GM15510 (cell line): ENCODE results near the gene KRTAP26-1.

ENCODE experiments used
- POLR2A ChIP-seq: IDR thresholded peaks from 3 replicates; pipeline ENCODE4 v1.6.1; 2011; ENCODE audit warnings: borderline replicate concordance; ENCODE audit not compliant: insufficient read length; ENCODE audit errors: extremely low read depth

Gene KRTAP26-1

GRCh38 chr21:30306884-30307283 lies 13.2 kb downstream of the KRTAP26-1 start:
- no peak for TF ChIP-seq POLR2A

GRCh38 chr21:30305136-30305535 lies 15.0 kb downstream of the KRTAP26-1 start:
- no peak for TF ChIP-seq POLR2A

- TF ChIP-seq POLR2A = no peak
Observed at GRCh38 chr21:30289215-30289614, 30.9 kb downstream of the KRTAP26-1 start, which contains the start of gene KRTAP25-1. TSS of gene KRTAP25-1 (minus strand) at chr21:30289514. CDS start at chr21:30289490, 24 bp downstream.

DNA sequence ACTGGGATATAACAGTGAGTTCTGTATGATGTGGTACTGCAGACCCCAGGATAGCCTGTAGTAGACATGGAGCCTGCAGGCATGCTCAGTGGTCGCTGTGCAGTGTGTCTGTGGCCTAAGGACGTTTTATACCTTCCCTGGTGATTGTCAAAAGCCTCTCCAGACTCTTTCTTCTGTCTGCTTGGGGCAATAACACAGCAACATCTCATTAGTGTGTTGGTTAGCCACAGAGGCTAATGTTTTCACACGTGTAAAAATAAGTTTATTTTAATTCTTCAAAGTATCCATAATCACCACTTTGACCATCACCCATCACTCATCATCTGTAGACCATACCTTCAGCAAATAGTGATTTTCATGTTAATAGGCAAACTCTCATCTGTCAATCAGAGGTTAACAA lies 37.3 kb downstream of the KRTAP26-1 start, which contains the start of gene KRTAP24-1:
Gene KRTAP24-1, minus strand, starts transcription at position 101 of the 400 bp plus-strand sequence. Its CDS starts 18 bp downstream, at position 83.
- TF ChIP-seq POLR2A = no peak

GRCh38 chr21:30271611-30272010 lies 48.5 kb downstream of the KRTAP26-1 start:
- no peak for TF ChIP-seq POLR2A

GRCh38 chr21:30271156-30271555 lies 49.0 kb downstream of the KRTAP26-1 start:
- TF ChIP-seq POLR2A = no peak

- no peak for TF ChIP-seq POLR2A
Observed at GRCh38 chr21:30269803-30270530, 50.1 kb downstream of the KRTAP26-1 start.
